Measurements from ENCODE around the gene TRIL. TPM values are rescaled to one million over a fixed set of nuclear protein-coding genes. Genes with fewer than 3 reads are reported as not detected.

TRIL gene
- polyA plus RNA-seq, 1 donor from 2014 or later, result not detected

DNA sequence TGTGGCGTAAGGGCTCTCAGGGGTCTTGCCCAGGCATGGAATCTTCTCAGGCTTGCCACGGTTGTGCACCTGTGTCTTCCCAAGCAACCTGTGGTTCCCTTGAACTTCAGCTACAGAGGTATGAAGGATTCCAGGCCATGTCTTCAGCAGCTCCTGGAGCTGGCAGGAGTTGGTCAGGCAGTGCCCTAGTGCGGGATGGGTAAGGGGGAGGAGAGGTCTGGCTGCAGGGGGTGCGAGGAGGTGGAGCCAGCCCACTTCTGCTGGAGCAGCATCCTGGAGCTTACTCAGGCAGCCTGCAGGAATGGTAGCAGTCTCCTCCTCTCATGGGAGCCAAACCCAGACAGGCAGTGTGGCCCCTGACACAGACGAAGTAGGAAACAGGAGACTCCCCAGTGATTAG, 3.8 kb upstream of the TRIL start:
- Mint-ChIP-seq H3K36me3 (no peaks in the 10 kb centered on the region), H3K4me1 (peaks cover 0 to 5% (median 4%) of the 10 kb centered on the region in 3 donors), H3K9me3 (peaks cover 0 to 5% (median 0%) of the 10 kb centered on the region in 3 donors), H3K4me3 (no peak overlapping the region), H3K27ac (no peak overlapping the region), H3K27me3 (peaks cover 20% of the 10 kb centered on the region)

GRCh38 chr7:28960071-28960840, 2.1 kb upstream of the TRIL start:
- Mint-ChIP-seq H3K4me3 (no peak overlapping the region), H3K27ac (no peak overlapping the region), H3K9me3 (peaks cover 0 to 3% (median 0%) of the 10 kb centered on the region in 3 donors), H3K36me3 (no peaks in the 10 kb centered on the region), H3K4me1 (peaks cover 0 to 5% (median 4%) of the 10 kb centered on the region in 3 donors), H3K27me3 (peaks cover 26% of the 10 kb centered on the region)

GRCh38 chr7:28958980-28959347, 834 bp upstream of the TRIL start:
- Mint-ChIP-seq H3K27me3 (peaks cover 35% of the 10 kb centered on the region), H3K36me3 (no peaks in the 10 kb centered on the region), H3K9me3 (peaks cover 0 to 3% (median 0%) of the 10 kb centered on the region in 3 donors), H3K4me1 (peaks cover 0 to 7% (median 4%) of the 10 kb centered on the region in 3 donors), H3K27ac (no peak overlapping the region), H3K4me3 (peak overlapping the region in 2 of 4 donors; percentile 8 to 59)

- Mint-ChIP-seq H3K36me3 (no peaks in the 10 kb centered on the region), H3K27ac (peak overlapping the region in 1 of 3 donors; percentile 28), H3K9me3 (peaks cover 0 to 3% (median 0%) of the 10 kb centered on the region in 3 donors), H3K27me3 (peaks cover 42% of the 10 kb centered on the region), H3K4me1 (peaks cover 0 to 7% (median 4%) of the 10 kb centered on the region in 3 donors), H3K4me3 (peak overlapping the region in 2 of 4 donors; percentile 2 to 65)
Measured at GRCh38 chr7:28957751-28958234, 337 bp downstream of the TRIL start.

GRCh38 chr7:28957064-28957750, 923 bp downstream of the TRIL start:
- H3K27ac Mint-ChIP-seq, result peak overlapping the region in 2 of 3 donors; percentile 28 to 63
- H3K4me3 Mint-ChIP-seq, result peak overlapping the region in 3 of 4 donors; percentile 2 to 70 (median 7)
- peaks cover 0 to 7% (median 4%) of the 10 kb centered on the region in 3 donors for H3K4me1 Mint-ChIP-seq
- peaks cover 47% of the 10 kb centered on the region for H3K27me3 Mint-ChIP-seq
- H3K9me3 Mint-ChIP-seq, result peaks cover 0 to 3% (median 0%) of the 10 kb centered on the region in 3 donors
- no peaks in the 10 kb centered on the region for H3K36me3 Mint-ChIP-seq

DNA sequence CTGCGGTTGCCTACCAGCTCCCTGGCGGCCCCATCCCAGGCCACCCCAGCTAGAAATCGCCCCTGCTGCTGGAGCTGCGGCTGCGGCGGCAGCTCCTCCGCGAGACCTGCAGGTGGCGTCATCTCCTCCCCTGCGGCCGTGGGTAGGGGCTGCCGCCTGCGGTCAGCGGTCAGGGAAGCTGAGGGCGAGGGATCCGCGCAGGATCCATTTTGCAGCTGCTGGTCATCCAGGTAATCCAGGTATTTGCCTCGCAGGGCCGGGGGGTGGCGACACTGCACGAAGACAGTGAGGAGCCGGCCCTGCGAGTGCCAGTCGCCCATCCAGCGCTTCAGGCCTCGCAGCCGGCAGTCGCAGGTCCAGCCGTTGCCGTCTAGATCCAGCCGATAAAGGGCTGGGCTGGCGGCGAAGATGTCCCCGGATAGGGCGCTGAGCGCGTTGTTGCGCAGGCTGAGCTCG, 1.5 kb downstream of the TRIL start:
- H3K9me3 Mint-ChIP-seq, result peaks cover 0 to 3% (median 0%) of the 10 kb centered on the region in 3 donors
- H3K27me3 Mint-ChIP-seq, result peaks cover 45% of the 10 kb centered on the region
- H3K4me1 Mint-ChIP-seq, result peaks cover 0 to 7% (median 4%) of the 10 kb centered on the region in 3 donors
- no peak overlapping the region for H3K27ac Mint-ChIP-seq
- H3K4me3 Mint-ChIP-seq, result peak overlapping the region in 2 of 4 donors; percentile 7 to 32
- no peaks in the 10 kb centered on the region for H3K36me3 Mint-ChIP-seq

GRCh38 chr7:28955718-28956607, 2.2 kb downstream of the TRIL start:
- Mint-ChIP-seq H3K4me1 (peaks cover 0 to 7% (median 4%) of the 10 kb centered on the region in 3 donors), H3K36me3 (no peaks in the 10 kb centered on the region), H3K27ac (no peak overlapping the region), H3K27me3 (peaks cover 45% of the 10 kb centered on the region), H3K9me3 (peaks cover 0 to 3% (median 0%) of the 10 kb centered on the region in 3 donors), H3K4me3 (peak overlapping the region in 2 of 4 donors; percentile 39 to 63)

GRCh38 chr7:28955356-28955717, 2.8 kb downstream of the TRIL start:
- peaks cover 0 to 7% (median 4%) of the 10 kb centered on the region in 3 donors for H3K4me1 Mint-ChIP-seq
- H3K36me3 Mint-ChIP-seq, result no peaks in the 10 kb centered on the region
- H3K27me3 Mint-ChIP-seq, result peaks cover 45% of the 10 kb centered on the region
- peaks cover 0 to 3% (median 0%) of the 10 kb centered on the region in 3 donors for H3K9me3 Mint-ChIP-seq
- H3K4me3 Mint-ChIP-seq, result peak overlapping the region in 3 of 4 donors; percentile 29 to 67 (median 63)
- H3K27ac Mint-ChIP-seq, result no peak overlapping the region

- Mint-ChIP-seq H3K4me3 (peak overlapping the region in 3 of 4 donors; percentile 29 to 67 (median 63)), H3K4me1 (peaks cover 0 to 7% (median 4%) of the 10 kb centered on the region in 3 donors)
Measured at GRCh38 chr7:28954946-28955345, 3.2 kb downstream of the TRIL start.

DNA sequence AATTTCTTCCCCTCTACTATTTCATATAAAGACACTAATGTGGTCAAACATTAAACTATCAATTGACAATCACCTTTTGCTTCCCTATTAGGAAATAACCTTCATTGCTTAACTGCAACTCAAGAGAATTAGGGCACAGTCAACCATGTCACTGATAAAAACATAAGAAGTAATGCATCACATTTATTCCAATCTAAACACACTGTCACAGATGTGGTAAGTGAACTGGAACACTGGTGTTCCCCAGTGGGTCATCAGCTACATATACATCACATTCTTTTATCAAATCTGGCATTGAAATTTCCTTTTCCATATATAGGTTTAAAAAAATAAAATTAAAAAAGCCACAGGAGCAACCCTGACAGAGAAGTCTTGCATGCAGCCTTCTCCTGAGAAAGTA, 3.7 kb downstream of the TRIL start:
- H3K27ac Mint-ChIP-seq, result no peak overlapping the region

More at GRCh38 chr7:28954946-28955345, 3.2 kb downstream of the TRIL start:
- Mint-ChIP-seq H3K27ac (no peak overlapping the region), H3K9me3 (peaks cover 0 to 3% (median 0%) of the 10 kb centered on the region in 3 donors), H3K27me3 (peaks cover 45% of the 10 kb centered on the region), H3K36me3 (no peaks in the 10 kb centered on the region)

DNA sequence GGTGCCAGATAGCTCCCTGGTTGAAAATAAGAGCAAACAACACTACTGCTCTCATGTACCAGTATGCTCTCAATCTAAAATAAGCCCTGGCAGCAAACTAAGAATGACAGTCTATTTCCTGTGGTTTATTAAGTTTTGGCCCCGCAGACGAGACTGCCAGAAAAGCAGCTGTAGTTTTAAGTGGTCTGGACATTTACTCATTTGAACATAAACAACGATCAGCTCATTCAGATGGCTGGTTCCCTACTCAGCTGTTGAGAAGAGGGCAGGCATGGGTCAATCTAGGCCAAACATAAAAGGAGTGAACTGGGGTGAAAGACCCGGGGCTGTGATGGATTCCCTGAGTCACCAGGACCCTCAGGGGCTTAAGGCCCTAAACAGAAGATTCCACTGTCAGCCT, 4.5 kb downstream of the TRIL start:
- no peak overlapping the region for H3K27ac Mint-ChIP-seq
- no peaks in the 10 kb centered on the region for H3K36me3 Mint-ChIP-seq
- peaks cover 43% of the 10 kb centered on the region for H3K27me3 Mint-ChIP-seq
- H3K4me3 Mint-ChIP-seq, result no peak overlapping the region
- H3K4me1 Mint-ChIP-seq, result peaks cover 0 to 7% (median 4%) of the 10 kb centered on the region in 3 donors
- no peaks in the 10 kb centered on the region for H3K9me3 Mint-ChIP-seq

More for the DNA sequence above, 3.7 kb downstream of the TRIL start:
- Mint-ChIP-seq H3K36me3 (no peaks in the 10 kb centered on the region), H3K4me1 (peaks cover 0 to 7% (median 4%) of the 10 kb centered on the region in 3 donors), H3K4me3 (no peak overlapping the region), H3K9me3 (peaks cover 0 to 3% (median 0%) of the 10 kb centered on the region in 3 donors), H3K27me3 (peaks cover 50% of the 10 kb centered on the region)

- Mint-ChIP-seq H3K36me3 (no peaks in the 10 kb centered on the region), H3K9me3 (no peaks in the 10 kb centered on the region), H3K4me3 (no peak overlapping the region), H3K27ac (no peak overlapping the region), H3K27me3 (peaks cover 18% of the 10 kb centered on the region), H3K4me1 (peaks cover 0 to 1% (median 0%) of the 10 kb centered on the region in 3 donors)
Measured at GRCh38 chr7:28942168-28942567, 16.0 kb downstream of the TRIL start.

DNA sequence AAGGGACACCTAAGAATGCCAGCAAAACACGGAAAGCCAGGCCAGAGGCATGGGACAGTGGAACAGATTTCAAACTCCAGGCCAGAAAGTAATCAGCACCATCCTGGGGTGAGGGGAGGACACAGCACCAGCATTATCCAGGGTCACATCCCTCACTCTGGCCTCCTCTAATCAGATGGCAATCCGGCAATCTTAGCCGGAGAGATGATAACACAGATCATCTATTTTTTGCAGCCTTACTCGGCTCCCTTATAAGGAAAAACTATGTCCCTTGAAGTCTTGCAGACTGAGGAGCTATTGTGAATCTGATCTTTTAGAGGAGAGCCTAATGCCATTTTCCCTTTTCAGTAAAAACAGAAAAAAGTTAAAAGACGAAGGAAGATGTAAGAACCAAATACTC, 16.5 kb downstream of the TRIL start:
- Mint-ChIP-seq H3K4me3 (no peak overlapping the region), H3K9me3 (no peaks in the 10 kb centered on the region), H3K27ac (no peak overlapping the region), H3K27me3 (peaks cover 15% of the 10 kb centered on the region), H3K36me3 (no peaks in the 10 kb centered on the region), H3K4me1 (peaks cover 0 to 1% (median 0%) of the 10 kb centered on the region in 3 donors)

GRCh38 chr7:28940741-28941384, 17.3 kb downstream of the TRIL start:
- H3K4me3 Mint-ChIP-seq, result no peak overlapping the region
- H3K36me3 Mint-ChIP-seq, result no peaks in the 10 kb centered on the region
- H3K9me3 Mint-ChIP-seq, result no peaks in the 10 kb centered on the region
- no peak overlapping the region for H3K27ac Mint-ChIP-seq
- peaks cover 0 to 1% (median 0%) of the 10 kb centered on the region in 3 donors for H3K4me1 Mint-ChIP-seq
- peaks cover 14% of the 10 kb centered on the region for H3K27me3 Mint-ChIP-seq

Measured in IgD-negative memory B cell (primary cell).